Measurements from ENCODE around the gene CFHR4. TPM values are rescaled to one million over a fixed set of nuclear protein-coding genes. Genes with fewer than 3 reads are reported as not detected.
"Not testable (repeated sequence)": the region's sequence is repeated elsewhere in the genome, so short reads cannot be mapped to it uniquely, and the experiment has no call there.

Gene CFHR4
- total RNA-seq, result not detected

DNA sequence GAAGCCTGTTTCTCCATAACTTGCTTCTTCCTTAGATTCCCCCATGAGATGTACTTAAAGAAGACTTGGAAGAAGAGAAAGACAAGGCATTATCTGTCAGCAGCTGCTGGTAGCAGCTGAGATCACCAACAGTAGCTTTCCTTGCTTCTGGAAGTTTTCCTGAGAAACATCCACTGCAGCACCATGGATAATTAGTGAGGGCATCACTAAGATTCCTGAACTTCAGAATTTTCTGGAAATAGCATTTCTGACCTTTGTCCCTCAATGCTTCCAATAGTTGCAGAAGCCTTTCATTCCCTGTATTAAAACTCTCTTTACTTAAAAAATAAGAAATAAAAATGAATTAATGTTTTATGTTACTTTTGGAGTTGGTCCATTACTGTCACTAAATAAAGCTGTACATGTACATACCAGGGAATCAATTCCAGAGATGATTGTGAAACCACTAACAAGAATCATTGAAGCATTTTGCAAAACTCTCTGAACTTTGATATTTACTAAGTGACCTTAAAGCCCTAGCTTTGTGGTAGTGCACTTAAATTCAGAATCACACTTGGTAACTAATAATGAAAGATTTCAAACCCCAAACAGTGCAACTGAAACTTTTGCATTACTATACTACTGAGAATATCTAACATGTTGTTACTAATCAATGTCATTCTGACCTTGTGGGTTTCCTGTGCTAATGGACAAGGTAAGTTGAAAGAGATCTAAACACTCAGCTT lies at the start of gene CFHR4:
Gene CFHR4, plus strand, starts transcription at position 538 of the 725 bp plus-strand sequence. Its CDS starts 99 bp downstream, at position 637.
- DNase-seq (ENCODE audit: low spot score), result no peak

DNA sequence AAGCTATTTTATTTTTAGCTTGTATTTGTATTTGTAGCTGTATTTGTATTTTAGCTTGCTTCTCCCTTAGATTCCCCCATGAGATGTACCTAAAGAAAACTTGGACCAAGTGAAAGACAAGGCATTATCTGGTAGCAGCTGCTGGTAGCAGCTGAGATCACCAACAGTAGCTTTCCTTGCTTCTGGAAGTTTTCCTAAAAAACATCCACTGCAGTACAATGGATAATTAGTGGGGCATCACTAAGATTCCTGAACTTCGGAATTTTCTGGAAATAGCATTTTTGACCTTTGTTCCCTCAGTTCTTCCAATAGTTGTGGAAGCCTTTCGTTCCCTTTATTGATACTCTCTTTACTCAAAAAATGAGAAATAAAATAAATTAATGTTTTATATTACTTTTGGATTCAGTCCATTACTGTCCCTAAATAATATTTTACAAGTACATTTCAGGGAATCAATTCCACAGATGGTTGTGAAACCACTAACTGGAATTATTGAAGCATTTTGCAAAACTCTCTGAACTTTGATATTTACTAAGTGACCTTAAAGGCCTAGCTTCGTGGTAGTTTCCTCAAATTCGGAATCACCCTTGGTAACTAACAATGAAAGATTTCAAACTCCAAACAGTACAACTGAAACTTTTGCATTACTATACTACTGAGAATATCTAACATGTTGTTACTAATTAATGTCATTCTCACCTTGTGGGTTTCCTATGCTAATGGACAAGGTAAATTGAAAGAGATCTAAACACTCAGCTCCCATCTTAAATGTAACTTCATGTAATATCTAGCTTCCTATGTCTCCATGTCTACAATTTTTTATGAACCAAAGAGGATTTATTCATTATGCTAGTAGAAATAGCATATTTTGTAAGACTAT lies 38.0 kb upstream of the CFHR4 start:
- not testable (repeated sequence) for DNase-seq (ENCODE audit: low spot score)

DNA sequence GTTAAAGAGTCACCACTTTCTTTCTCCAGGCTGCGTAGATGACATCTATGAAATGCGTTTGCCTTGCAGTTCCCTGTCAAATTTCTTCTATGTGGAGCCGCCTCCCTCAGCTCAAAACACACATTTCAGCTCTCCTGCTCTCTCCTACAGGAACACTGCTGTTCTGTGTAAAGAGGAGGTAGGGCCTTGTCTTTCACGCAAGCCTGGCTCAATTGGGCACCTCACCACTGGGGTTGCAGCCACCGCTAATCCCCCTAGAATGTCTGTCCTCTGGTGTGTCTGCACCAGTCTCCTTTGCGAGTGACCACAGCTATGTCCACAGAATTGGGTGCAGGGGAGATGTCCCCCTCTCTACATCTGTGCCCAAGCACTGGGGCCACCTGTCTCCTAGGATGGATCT lies 31.8 kb upstream of the CFHR4 start:
- DNase-seq (ENCODE audit: low spot score), result no peak

DNA sequence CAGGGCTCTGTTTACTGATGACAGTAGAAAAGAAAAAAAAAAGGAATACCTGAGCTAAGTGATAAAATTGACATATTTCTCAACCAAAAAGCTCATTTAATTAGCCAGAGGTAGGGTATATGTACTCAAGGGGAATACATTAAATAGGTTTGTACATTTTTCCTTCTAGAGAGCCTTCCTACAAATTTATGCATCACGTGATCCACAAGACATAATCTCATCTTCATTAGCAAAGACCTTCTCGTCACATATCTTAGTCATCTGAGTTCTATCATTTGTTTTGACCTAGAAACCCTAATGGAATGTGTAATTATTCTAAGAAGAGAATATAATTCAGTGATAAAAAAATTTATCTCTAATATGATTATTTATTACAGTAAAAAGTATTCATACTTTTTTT lies 30.7 kb upstream of the CFHR4 start:
- DNase-seq (ENCODE audit: low spot score), result no peak

DNA sequence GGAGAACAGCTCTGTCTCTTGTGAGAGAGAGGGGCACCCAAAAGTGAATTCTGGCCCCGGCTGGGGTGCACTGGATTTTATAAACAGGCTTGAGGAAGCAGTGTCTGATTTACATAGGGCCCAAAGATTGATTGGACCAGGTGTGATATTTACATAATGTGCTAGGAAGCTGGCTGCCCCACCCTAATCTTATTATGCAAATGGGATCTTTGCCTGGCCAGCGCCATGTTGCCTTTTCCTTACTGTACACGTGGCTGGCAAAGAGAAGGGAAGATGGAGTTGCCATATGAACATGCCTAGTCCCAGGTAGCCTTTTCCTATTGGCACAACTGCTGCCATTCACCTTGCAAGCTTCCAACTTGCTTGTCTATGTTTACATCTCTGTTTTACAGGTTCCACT lies 29.0 kb upstream of the CFHR4 start:
- DNase-seq (ENCODE audit: low spot score), result no peak

DNA sequence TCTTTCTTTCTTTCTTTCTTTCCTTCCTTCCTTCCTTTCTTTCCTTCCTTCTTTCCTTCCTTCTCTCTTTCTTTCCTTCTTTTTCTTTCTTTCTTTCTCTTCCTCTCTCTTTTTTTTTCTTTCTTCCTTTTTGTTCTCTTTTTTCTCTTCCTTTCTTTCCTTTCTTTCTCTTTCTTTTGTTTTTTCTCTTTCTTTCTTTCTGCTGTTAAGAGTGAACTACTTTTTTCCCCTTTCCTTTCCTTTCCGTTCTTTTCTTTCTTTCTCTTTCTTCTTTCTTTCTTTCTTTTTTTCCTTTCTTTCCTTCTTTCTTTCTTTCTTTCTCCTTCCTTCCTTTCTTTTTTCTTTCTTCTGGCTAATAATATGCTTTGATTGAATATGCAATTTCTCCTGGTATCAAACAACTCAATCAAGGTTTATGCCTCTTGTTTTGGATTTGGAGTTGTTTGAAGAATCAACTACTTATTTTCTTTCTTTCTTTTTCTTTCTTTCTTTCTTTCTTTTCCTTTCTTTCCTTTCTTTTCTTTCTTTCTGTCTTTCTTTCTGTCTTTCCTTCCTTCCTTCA lies 27.4 kb upstream of the CFHR4 start:
- no peak for DNase-seq (ENCODE audit: low spot score)

DNA sequence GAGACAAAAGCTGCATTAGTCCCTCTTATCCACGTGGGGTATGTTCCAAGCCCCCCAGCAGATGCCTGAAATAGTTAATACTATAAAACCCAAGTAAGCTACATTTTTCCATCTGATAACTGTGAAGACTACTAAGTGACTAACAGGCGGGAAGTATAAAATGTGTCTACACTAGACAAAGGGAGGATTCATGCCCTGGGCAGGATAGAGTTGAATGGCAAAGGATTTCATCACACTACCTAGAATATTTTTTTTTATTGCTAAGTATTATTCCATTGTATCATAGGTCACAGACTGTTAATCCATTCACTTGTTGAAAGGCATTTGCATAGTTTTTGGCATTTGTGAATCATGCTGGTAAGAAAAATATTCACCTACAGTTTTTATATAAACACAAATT lies 26.4 kb upstream of the CFHR4 start:
- DNase-seq (ENCODE audit: low spot score), result no peak

DNA sequence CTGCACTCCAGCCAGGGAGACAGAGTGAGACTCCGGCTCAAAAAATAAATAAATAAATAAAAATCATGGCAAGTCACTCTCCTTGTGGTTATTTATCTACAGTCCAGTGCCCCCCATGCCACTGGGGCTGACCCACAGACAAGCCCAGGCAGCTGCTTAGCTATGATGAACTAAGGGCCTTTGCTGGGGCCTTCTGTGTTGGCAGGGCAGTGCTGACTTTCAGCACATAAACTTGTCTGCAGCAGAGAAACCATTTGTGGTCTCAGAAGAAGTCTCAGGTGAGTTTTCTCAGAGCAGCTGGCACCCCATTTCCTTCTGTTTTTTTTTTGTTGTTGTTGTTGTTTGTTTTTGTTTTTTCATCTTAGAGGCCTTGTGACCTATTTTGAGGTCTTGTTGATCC lies 20.9 kb upstream of the CFHR4 start:
- DNase-seq (ENCODE audit: low spot score), result no peak

DNA sequence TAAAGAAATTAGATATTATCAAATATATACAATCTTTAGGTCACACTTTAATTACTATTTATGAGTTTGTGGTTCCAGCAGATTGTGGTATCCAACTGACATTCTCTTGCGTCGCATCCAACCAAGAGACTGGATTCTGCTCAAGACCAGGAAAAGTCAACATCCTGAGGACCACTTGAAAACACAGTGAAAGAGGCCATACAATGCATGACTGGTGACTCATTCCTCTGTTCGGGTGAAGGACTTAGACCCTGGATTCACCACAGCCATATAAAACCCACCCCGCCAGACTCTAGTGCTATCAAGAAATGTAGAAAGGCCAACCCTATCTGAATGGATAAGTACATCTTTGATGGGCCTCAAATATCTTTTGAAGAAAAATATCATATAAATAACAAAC lies 14.5 kb upstream of the CFHR4 start:
- no peak for DNase-seq (ENCODE audit: low spot score)

DNA sequence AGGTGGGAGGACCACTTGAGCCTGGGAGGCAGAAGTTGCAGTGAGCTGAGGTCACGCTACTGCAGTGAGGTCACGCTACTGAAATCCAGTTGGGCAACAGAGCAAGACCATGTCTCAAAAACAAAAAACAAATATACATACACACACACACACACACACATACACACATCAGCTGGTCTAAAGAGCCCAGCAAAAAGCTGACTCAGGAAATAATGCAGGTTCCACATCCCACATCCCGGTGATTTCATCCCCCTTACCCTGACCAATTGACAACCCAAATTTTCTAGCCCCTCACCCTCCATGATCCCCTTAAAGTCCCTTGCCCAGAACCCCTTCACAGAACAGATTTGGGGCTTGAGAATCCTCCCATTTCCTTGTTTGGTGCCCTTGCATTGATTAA lies 11.9 kb upstream of the CFHR4 start:
- no peak for DNase-seq (ENCODE audit: low spot score)

DNA sequence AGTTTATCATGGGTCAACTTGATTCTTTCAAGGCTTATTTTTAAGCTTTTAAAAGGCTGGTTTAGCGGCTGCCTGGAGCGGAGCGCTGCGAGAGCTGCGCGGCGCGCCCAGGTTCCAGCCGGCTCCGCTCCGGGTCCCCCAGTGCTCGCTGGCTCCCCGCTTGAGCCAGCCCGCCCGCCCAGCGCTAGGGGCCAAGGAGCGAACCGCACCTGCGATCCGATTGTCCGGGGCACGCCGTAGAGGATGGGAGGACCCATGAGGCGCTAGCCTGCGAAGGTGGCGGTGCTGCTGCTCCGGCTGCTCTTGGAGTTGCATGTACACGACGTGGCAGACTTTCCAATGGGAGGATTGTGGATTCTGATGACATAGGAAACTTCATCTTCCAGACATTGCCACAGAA lies 9.9 kb upstream of the CFHR4 start:
- no peak for DNase-seq (ENCODE audit: low spot score)

DNA sequence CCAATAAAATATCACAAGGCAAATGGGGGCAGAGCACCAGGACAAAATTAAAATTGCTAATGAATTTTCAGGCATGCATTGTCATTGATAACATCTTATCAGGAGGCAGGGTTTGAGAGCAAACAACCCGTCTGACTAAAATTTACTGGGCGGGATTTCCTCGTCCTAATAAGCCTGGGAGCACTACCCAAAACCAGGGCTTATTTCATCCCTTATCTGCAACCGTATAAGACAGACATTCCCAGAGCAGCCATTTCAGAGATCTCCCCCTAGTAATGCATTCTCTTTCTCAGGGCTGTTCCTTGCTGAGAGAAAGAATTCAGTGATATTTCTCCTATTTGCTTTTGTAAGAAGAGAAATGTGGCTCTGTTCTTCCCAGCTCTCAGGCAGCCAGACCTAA lies 1.3 kb upstream of the CFHR4 start:
- DNase-seq (ENCODE audit: low spot score), result not testable (repeated sequence)

DNA sequence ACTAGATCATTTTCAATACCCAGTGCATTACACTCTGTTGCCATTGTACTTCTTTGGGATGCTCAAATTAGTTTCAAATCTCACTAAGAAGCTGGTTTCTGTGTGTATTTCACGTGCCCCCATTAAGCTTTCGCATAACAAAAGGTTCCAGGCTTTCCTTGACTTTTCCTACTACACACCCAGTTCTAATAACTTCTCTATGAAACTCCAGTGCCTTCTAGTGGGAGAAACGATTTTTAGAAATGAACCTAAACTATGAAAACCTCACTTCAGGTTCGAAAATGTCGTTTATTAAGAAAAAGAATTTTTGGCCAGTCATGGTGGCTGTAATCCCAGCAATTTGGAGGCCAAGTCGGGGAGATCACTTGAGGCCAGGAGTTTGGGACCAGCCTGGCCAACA lies 2.8 kb downstream of the CFHR4 start:
- DNase-seq (ENCODE audit: low spot score), result no peak

DNA sequence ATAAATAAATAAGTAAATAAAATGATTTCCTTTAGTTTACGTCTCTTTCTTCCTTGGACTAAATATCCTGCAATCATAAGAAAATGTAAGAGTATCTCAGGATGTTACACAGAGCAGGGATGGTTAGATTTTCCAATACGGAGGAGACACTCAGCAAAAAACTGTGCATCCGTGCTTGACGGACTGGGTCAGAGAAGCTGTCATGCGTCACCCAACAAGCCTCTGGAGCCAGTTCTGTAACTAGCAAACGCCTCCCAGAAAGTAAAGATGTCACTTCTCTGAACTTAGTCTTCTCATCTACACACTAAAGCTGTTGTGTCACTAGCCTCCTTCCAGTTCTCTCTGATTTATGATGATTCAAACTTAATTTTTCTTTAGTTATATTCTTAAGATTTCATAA lies 3.4 kb downstream of the CFHR4 start:
- DNase-seq (ENCODE audit: low spot score), result no peak

DNA sequence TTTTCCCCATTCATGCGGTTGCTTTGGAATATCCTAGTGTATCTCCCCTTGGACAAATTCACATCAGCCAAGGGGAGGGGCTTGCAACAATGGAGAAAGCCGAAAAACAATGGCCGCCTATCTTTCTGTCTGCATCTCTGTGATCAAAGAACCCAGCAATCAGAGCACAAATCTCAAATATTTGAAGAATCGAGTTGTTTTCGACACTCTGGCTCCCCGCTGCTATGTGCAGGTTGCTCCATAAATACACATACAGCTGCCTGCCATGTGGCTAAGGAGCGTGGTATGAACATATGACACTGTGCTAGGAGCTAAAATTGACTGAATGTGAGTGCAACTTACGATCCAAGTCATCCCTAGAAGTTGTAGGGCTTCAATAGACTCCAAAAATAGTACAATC lies 8.5 kb downstream of the CFHR4 start:
- DNase-seq (ENCODE audit: low spot score), result no peak

DNA sequence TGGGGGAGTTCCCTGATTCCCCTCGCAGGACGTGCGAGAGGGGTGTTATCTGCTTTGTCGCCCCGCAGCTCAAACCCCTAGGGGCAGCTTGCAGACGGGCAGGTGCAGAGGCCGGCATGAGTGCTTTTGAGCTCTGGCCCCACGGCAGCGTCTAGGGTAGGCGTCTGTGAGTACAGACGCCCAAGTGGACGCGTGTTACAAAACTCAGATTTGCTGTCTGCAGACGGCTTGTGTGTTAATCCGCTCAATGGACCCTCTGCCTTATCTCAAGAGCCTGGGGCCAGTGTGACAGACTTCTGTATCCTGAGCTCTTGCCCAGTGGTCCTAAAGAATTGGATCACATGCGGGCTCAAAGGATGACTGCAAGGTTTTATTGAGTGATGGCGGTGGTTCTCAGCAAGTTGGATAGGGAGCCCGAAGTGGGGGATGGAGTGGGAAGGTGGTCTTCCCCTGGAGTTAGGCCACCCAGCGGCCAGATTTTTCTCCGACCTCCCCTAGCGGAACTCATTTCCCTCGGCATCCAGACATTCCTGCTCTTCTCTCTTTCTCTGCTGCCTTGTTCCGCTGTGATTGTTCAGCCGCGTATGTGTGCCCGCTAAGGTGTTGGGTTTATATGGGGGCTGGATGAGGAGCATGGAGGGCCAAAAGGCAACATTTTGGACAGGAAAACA lies 9.4 kb downstream of the CFHR4 start:
- DNase-seq (ENCODE audit: low spot score), result no peak

DNA sequence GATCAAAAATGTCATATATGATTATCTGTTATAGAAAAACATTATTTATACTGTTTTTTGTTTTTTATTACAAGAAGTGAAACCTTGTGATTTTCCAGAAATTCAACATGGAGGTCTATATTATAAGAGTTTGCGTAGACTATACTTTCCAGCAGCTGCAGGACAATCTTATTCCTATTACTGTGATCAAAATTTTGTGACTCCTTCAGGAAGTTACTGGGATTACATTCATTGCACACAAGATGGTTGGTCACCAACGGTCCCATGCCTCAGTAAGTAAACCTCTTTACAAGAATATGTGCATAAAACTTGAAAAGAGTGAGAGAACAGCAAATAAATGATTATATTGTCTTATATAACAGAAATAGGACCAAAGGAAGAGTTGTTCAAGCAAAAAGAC lies 14.5 kb downstream of the CFHR4 start:
- DNase-seq (ENCODE audit: low spot score), result no peak

DNA sequence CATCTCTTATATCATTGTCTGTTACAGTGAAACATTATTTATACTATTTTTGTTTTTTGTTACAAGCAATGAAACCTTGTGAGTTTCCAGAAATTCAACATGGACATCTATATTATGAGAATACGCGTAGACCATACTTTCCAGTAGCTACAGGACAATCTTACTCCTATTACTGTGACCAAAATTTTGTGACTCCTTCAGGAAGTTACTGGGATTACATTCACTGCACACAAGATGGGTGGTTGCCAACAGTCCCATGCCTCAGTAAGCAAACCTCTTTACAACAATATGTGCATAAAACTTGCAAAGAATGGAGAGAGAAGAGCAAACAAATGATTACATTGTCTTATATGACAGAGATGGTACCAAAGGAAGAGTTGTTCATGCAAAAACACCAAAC lies 22.4 kb downstream of the CFHR4 start:
- no peak for DNase-seq (ENCODE audit: low spot score)

DNA sequence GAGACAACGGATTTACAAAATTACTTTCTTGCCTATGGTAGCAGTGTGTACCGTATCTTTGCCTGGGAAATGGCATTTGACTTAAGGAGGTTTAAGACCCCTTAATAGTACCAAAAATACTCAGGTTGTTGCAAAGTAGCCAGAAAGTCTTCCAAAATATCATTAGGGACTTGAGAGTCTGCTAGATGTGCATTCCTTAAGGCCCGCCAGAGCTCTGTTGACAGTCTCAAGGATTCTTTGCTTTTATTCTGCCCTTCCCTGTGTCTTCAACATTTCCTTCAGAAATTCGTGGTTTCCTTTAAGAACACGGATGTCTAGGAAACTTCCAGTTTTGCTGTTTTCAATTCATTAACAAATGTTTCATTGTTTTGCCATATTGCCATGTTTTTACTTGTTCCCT lies 24.4 kb downstream of the CFHR4 start:
- not testable (repeated sequence) for DNase-seq (ENCODE audit: low spot score)

DNA sequence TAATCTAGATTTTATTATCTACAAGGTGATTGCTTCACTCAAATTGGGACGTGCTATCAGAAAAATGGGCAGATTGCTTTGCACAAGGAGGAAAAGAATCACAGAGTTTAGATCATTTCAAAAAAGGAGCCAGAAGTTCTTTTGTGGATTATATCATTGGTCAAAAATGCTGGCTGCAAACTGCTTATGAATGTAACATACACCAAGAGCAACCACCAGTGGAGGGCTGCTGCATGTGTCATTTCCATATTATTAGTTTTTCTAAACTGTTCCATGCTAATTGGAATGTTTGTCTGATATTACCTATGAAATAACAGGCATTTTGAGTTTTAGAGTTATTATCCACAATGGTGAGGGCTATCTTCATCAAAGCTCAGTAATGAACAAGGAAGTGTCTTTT lies 39.0 kb downstream of the CFHR4 start:
- not testable (repeated sequence) for DNase-seq (ENCODE audit: low spot score)

DNA sequence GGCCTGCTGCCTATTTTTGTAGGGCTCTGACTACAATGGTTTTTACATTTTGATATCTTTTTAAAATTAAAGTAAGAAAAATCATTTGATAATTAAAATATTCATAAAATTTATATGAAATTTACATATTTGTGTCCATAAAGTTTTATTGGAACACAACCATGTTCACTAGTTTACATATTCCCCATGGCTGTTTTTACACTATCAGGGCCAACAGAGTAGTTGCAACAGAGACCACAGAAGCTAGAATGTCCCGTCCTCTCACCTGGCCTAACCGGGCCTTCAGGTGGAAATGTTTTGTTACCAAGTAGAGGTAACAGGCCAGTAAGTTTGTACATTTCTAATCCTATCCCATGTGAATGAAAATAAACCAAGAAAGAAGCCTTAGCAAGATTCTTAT lies 45.0 kb downstream of the CFHR4 start:
- not testable (repeated sequence) for DNase-seq (ENCODE audit: low spot score)

DNA sequence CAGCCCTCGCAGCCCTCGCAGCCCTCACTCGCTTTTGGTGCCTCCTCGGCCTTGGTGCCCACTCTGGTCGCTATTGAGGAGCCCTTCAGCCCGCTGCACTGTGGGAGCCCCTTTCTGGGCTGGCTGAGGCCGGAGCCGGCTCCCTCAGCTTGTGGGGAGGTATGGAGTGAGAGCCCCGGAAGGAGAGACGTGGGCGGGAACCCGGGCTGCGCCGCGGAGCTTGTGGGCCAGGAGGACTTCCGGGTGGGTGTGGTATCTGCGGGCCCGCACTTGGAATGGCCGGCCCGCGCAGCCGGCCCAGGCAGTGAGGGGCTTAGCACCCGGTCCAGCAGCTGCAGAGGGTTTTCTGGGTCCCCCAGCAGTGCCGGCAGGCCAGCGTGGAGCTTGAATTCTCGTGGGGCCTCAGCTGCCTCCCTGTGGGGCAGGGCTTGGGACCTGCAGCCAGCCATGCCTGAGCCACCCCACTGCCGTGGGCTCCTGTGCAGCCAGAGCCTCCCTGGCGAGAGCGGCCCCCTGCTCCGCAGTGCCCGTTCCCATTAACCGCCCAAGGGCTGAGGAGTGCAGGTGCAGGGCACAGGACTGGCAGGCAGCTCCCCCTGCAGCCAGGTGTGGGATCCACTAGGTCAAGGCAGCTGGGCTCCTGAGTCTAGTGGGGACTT lies 45.8 kb downstream of the CFHR4 start:
- DNase-seq (ENCODE audit: low spot score), result no peak
